Stimulated activated CD8-positive, alpha-beta memory T cell treated with anti-CD3 and anti-CD28 coated beads, Interleukin-15, amount 100 ng/mL, for 4 hours (primary cell): Measurements from ENCODE around the gene PCNT.
"Not testable (repeated sequence)": the region's sequence is repeated elsewhere in the genome, so short reads cannot be mapped to it uniquely, and the experiment has no call there.

Experiments
- DNase-seq, 2 donors: peaks; one replicate each; pipeline ENCODE4 v3.0.0-alpha.2; 2020; ENCODE audit warnings: low read depth in 2 of 2

Gene PCNT

GRCh38 chr21:46427516-46427915 lies 103.6 kb downstream of the PCNT start:
- no peak for DNase-seq

- DNase-seq: no peak
Measured at GRCh38 chr21:46428286-46428685, 104.3 kb downstream of the PCNT start.

GRCh38 chr21:46428987-46429710 lies 105.2 kb downstream of the PCNT start:
- DNase-seq: no peak

GRCh38 chr21:46429754-46430681 lies 106.1 kb downstream of the PCNT start:
- DNase-seq: no peak

- DNase-seq: no peak
Measured at GRCh38 chr21:46431448-46431847, 107.5 kb downstream of the PCNT start.

GRCh38 chr21:46431884-46432488 lies 108.0 kb downstream of the PCNT start:
- DNase-seq: no peak

- DNase-seq: not testable (repeated sequence)
Measured at GRCh38 chr21:46433116-46433515, 109.2 kb downstream of the PCNT start.

- no peak for DNase-seq
Measured at GRCh38 chr21:46434322-46434958, 110.5 kb downstream of the PCNT start.

GRCh38 chr21:46435786-46436227 lies 111.9 kb downstream of the PCNT start:
- DNase-seq: no peak

GRCh38 chr21:46436621-46437020 lies 112.7 kb downstream of the PCNT start:
- no peak for DNase-seq

- DNase-seq: no peak
Measured at GRCh38 chr21:46437096-46437498, 113.1 kb downstream of the PCNT start.

GRCh38 chr21:46437511-46437910 lies 113.6 kb downstream of the PCNT start:
- no peak for DNase-seq

- DNase-seq: no peak
Measured at GRCh38 chr21:46438241-46438640, 114.3 kb downstream of the PCNT start.

- DNase-seq: no peak
Measured at GRCh38 chr21:46439906-46440305, 116.0 kb downstream of the PCNT start.

- no peak for DNase-seq
Measured at GRCh38 chr21:46441331-46441730, 117.4 kb downstream of the PCNT start.

GRCh38 chr21:46441961-46442498 lies 118.1 kb downstream of the PCNT start:
- no peak for DNase-seq

GRCh38 chr21:46442938-46443337 lies 119.0 kb downstream of the PCNT start:
- no peak for DNase-seq

GRCh38 chr21:46443910-46444309 lies 120.0 kb downstream of the PCNT start:
- no peak for DNase-seq

GRCh38 chr21:46448108-46448507 lies 124.2 kb downstream of the PCNT start:
- DNase-seq: no peak

- not testable (repeated sequence) for DNase-seq
Measured at GRCh38 chr21:46448855-46449254, 124.9 kb downstream of the PCNT start.

- no peak for DNase-seq
Measured at GRCh38 chr21:46452710-46453109, 128.8 kb downstream of the PCNT start.

- no peak for DNase-seq
Measured at GRCh38 chr21:46454142-46454541, 130.2 kb downstream of the PCNT start.
